ENCODE results near the gene HSBP1L1. TPM values are rescaled to one million over a fixed set of nuclear protein-coding genes. Genes with fewer than 3 reads are reported as not detected.

Gene HSBP1L1
- total and polyA plus RNA-seq, 2 of the 8 experiments (the other 6 are each of a cell fraction or from before 2014, with no cell fraction given) = 1.0 to 1.3 TPM

- no peak overlapping the region for H4K8ac ChIP-seq (ENCODE audit: extremely low read depth, insufficient read depth, low read length)
- CTCF ChIA-PET (ENCODE audit: partially characterized antibody) = interaction anchor here (0.6 to 3.1 kb wide), 11 partner anchors 9 to 440 kb away, joined by 3 to 11 read pairs (median 3); no protein-coding TSS in a partner anchor
- POLR2A ChIA-PET (ENCODE audit: partially characterized antibody) = interaction anchor here (0.7 to 3.7 kb wide), 9 partner anchors 9 to 805 kb away, joined by 3 to 18 read pairs (median 3); partner anchors contain the start of gene RBFA
- no peak overlapping the region for H2BK15ac ChIP-seq (ENCODE audit: low read length)
- H2AFZ ChIP-seq (ENCODE audit: low read length) = no peak overlapping the region
- TF ChIP-seq TAF7 (optimal IDR thresholded peaks at IDR 0.05; ENCODE audit: borderline replicate concordance, low read depth, low read length) (no peak), BACH1 (IDR thresholded peaks at IDR 0.05; ENCODE audit: low read length) (no peak)
- no peak overlapping the region for H2AK5ac ChIP-seq (ENCODE audit: low read depth, low read length)
- no peak overlapping the region for H3K4me2 ChIP-seq (ENCODE audit: insufficient read depth in 1 of 2, low read depth in 2 of 2, low read length in 2 of 2)
- H3K27ac ChIP-seq (ENCODE audit: low read depth, low read length) = no peak overlapping the region
- H4K20me1 ChIP-seq (replicated peaks in 1 of 2; ENCODE audit: control insufficient read depth in 1 of 2, insufficient read depth in 2 of 2, low read length in 2 of 2) = peaks cover 25 to 30% of the 10 kb centered on the region in 2 experiments
- H2BK5ac ChIP-seq (ENCODE audit: low read depth, low read length) = no peak overlapping the region
- H3K27me3 ChIP-seq (replicated peaks in 1 of 4; ENCODE audit: control insufficient read depth in 3 of 4, extremely low read depth in 1 of 4, insufficient read depth in 3 of 4, low read length in 3 of 4) = no peaks in the 10 kb centered on the region
- H3K36me3 ChIP-seq (ENCODE audit: control insufficient read depth in 2 of 4, insufficient read depth in 4 of 4, low read length in 3 of 4) = peaks cover 3 to 27% (median 8%) of the 10 kb centered on the region in 4 experiments; a peak in 5 of 8 replicates
- H3K9ac ChIP-seq (replicated peaks in 1 of 4; ENCODE audit: extremely low read depth in 1 of 4, low read depth in 3 of 4, low read length in 3 of 4) = no peak overlapping the region
- H3K79me1 ChIP-seq (ENCODE audit: low read depth, low read length) = peaks cover 15% of the 10 kb centered on the region; the same call in 1 of the 2 replicates
- H3K4ac ChIP-seq (replicated peaks; ENCODE audit: insufficient read length, low read depth, low read length) = no peak overlapping the region
- FAIRE-seq (no peak), DNase-seq (ENCODE audit: low read depth in 1 of 2, low spot score in 2 of 2) (no peak)
- H3K79me2 ChIP-seq (ENCODE audit: control insufficient read depth in 1 of 2, insufficient read depth in 2 of 2, low read length in 2 of 2) = peaks cover 50 to 80% of the 10 kb centered on the region in 2 experiments
- H3K18ac ChIP-seq (ENCODE audit: extremely low read depth, low read length) = no peak overlapping the region
- H3K23ac ChIP-seq (ENCODE audit: insufficient read length) = no peak overlapping the region
- H4K91ac ChIP-seq (replicated peaks; ENCODE audit: insufficient read length, low read length) = no peak overlapping the region
- no peak overlapping the region for H3K14ac ChIP-seq (ENCODE audit: insufficient read length)
- H3K4me1 ChIP-seq (replicated peaks in 1 of 4; ENCODE audit: control insufficient read depth in 3 of 4, insufficient read depth in 4 of 4, low read length in 3 of 4) = peaks cover 0 to 5% (median 2%) of the 10 kb centered on the region in 4 experiments; a peak in 2 of 7 replicates
- no peaks in the 10 kb centered on the region for H3K9me3 ChIP-seq (ENCODE audit: insufficient read depth in 2 of 2, low read depth in 1 of 2, low read length in 1 of 2)
- no peak overlapping the region for H2BK120ac ChIP-seq (replicated peaks; ENCODE audit: low read depth, low read length)
- H4K5ac ChIP-seq (ENCODE audit: insufficient read length, low read depth, low read length) = no peak overlapping the region
- H2BK12ac ChIP-seq (ENCODE audit: low read depth, low read length) = no peak overlapping the region
- H3K56ac ChIP-seq (replicated peaks; ENCODE audit: insufficient read length, low read depth, low read length) = no peak overlapping the region
- H3K23me2 ChIP-seq (ENCODE audit: low read depth, low read length) = peaks cover 5% of the 10 kb centered on the region; the same call in 1 of the 2 replicates
- H2BK20ac ChIP-seq (ENCODE audit: low read length) = no peak overlapping the region
- 93% methylated on average over 12 of the region's 12 CpGs; no CpG with 5 or more reads in 1 of the 2 experiments for WGBS, 2 experiments (ENCODE audit: extremely low coverage in 1 of 2, insufficient coverage in 1 of 2, insufficient read length in 1 of 2, insufficient replicate concordance in 2 of 2, low coverage in 1 of 2, low lambda C conversion rate in 2 of 2, missing lambda C conversion rate in 1 of 2)
- no peak overlapping the region for H3K4me3 ChIP-seq (ENCODE audit: extremely low read depth in 1 of 4, insufficient read depth in 2 of 4, low read depth in 3 of 4, low read length in 4 of 4)
Observed at GRCh38 chr18:79985172-79985571, 20.7 kb downstream of the HSBP1L1 start.
